PC-9 (cell line): Measurements from ENCODE around the gene KATNBL1. TPM values are rescaled to one million over a fixed set of nuclear protein-coding genes. Genes with fewer than 3 reads are reported as not detected.
"Not testable (repeated sequence)": the region's sequence is repeated elsewhere in the genome, so short reads cannot be mapped to it uniquely, and the experiment has no call there.

Source experiments
- BruUV-seq: library from RNA; stranded (reverse); fragments of 400-500 nt; replicated peaks from 2 replicates; lab custom pipeline; 2021; lab: Mats Ljungman, UMichigan
- CTCF ChIA-PET: fragments of 300-600 bp; sonication (Branson Sonifier 250); formaldehyde crosslinking; loops from one replicate; lab custom pipeline; 2022; ENCODE audit warnings: antibody characterized with exemption; lab: Charles Lee
- POLR2A ChIA-PET: fragments of 300-600 bp; sonication (Branson Sonifier 250); formaldehyde crosslinking; loops from one replicate; lab custom pipeline; 2022; ENCODE audit warnings: antibody characterized with exemption; ENCODE audit not compliant: unreplicated experiment; lab: Charles Lee
- DNase-seq, 2 experiments: peaks; one replicate each; pipeline versions ENCODE4 v3.0.0 to v3.0.0-alpha.2; 2015 to 2022; ENCODE audit warnings: mixed read lengths in 1 of 2
- H2AFZ ChIP-seq: fragments of 200-600 bp; sonication (generic); 2 replicates; pipeline ENCODE4 v1.8.1; 2017; ENCODE audit warnings: antibody characterized with exemption
- H3F3A ChIP-seq: fragments of 200-600 bp; sonication (generic); 2 replicates; pipeline ENCODE4 v1.8.1; 2017; ENCODE audit warnings: antibody characterized with exemption, mild to moderate bottlenecking, low read depth; ENCODE audit not compliant: insufficient read depth
- H3K27ac ChIP-seq: fragments of 200-600 bp; sonication (generic); 2 replicates; pipeline ENCODE4 v1.6.1; 2016; ENCODE audit warnings: mixed run types
- H3K27me3 ChIP-seq: fragments of 200-600 bp; sonication (generic); 2 replicates; pipeline ENCODE4 v1.6.1; 2016; ENCODE audit warnings: low read depth, mixed run types; ENCODE audit not compliant: insufficient read depth
- H3K36me3 ChIP-seq: fragments of 200-600 bp; sonication (generic); 2 replicates; pipeline ENCODE4 v1.6.1; 2016; ENCODE audit warnings: low read depth, mixed run types
- H3K4me1 ChIP-seq: fragments of 200-600 bp; sonication (generic); replicated peaks from 2 replicates; pipeline ENCODE4 v1.6.1; 2016; ENCODE audit warnings: mixed run types; ENCODE audit not compliant: insufficient read depth
- H3K4me2 ChIP-seq: fragments of 200-600 bp; sonication (generic); 2 replicates; pipeline ENCODE4 v1.6.1; 2017; ENCODE audit warnings: mixed run types
- H3K4me3 ChIP-seq: fragments of 200-600 bp; sonication (generic); 2 replicates; pipeline ENCODE4 v1.6.1; 2016; ENCODE audit warnings: mixed run types
- H3K79me2 ChIP-seq: fragments of 200-600 bp; sonication (generic); 2 replicates; pipeline ENCODE4 v1.6.1; 2017; ENCODE audit warnings: low read depth, mixed run types
- H3K9me2 ChIP-seq: fragments of 200-600 bp; sonication (generic); 2 replicates; pipeline ENCODE4 v1.8.1; 2017; ENCODE audit warnings: mild to moderate bottlenecking; ENCODE audit not compliant: insufficient read depth
- H3K9me3 ChIP-seq: fragments of 200-600 bp; sonication (generic); 2 replicates; pipeline ENCODE4 v1.8.1; 2016; ENCODE audit warnings: low read depth; ENCODE audit not compliant: insufficient read depth
- H4K20me1 ChIP-seq: fragments of 200-600 bp; sonication (generic); 2 replicates; pipeline ENCODE4 v1.8.1; 2017; ENCODE audit not compliant: insufficient read depth
- EZH2 ChIP-seq: fragments of 200-600 bp; sonication (generic); IDR thresholded peaks from 2 replicates; pipeline ENCODE4 v1.8.0; 2017; ENCODE audit warnings: antibody characterized with exemption, low read depth
- intact Hi-C: fragments of 100-400 bp; cut with micrococcal nuclease; formaldehyde crosslinking; loops from one replicate; pipeline ENCODE4 v1.10.0; 2022; ENCODE audit not compliant: unreplicated experiment
- total RNA-seq: library from RNA; stranded (reverse); gene quantifications from 2 replicates; pipeline ENCODE4 v1.2.3, GENCODE V29; 2021
- TF ChIP-seq, protein P1 (sequence below): fragments of 200-600 bp; sonication (generic); conservative IDR thresholded peaks from 2 replicates; pipeline ENCODE4 v1.6.1; 2017; ENCODE audit warnings: mixed run types, antibody characterized with exemption, mild to moderate bottlenecking, moderate library complexity

Gene KATNBL1
- total RNA-seq, 1 experiment from 2014 or later, result 40.7 TPM

DNA sequence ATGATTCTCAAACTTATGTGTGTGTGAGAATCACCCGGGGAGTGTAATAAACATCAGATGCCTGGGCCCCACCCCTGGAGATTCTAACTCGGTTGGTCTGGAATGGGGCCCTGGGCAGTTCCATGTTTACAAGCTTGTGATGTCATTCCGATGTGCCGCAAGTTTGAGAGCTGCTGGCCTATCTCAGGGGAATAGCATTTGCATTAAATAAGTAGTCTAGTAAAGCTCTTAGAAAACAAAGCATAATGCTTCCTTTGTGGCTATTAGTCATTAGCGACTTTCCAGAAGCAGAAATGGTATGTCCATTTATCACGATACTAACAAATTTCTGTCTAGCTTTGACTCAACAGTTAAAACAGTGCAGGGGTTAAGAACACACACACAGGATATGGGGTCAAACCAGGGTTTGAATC lies 87.1 kb downstream of the KATNBL1 start:
- TF ChIP-seq, protein P1, sequence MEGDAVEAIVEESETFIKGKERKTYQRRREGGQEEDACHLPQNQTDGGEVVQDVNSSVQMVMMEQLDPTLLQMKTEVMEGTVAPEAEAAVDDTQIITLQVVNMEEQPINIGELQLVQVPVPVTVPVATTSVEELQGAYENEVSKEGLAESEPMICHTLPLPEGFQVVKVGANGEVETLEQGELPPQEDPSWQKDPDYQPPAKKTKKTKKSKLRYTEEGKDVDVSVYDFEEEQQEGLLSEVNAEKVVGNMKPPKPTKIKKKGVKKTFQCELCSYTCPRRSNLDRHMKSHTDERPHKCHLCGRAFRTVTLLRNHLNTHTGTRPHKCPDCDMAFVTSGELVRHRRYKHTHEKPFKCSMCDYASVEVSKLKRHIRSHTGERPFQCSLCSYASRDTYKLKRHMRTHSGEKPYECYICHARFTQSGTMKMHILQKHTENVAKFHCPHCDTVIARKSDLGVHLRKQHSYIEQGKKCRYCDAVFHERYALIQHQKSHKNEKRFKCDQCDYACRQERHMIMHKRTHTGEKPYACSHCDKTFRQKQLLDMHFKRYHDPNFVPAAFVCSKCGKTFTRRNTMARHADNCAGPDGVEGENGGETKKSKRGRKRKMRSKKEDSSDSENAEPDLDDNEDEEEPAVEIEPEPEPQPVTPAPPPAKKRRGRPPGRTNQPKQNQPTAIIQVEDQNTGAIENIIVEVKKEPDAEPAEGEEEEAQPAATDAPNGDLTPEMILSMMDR, result no peak
- no peak for TF ChIP-seq EZH2
- Histone ChIP-seq H3K9me3 (no peaks in the 10 kb centered on the region), H3K27me3 (no peaks in the 10 kb centered on the region), H3K9me2 (no peaks in the 10 kb centered on the region), H3K4me2 (no peak overlapping the region), H3K79me2 (no peaks in the 10 kb centered on the region), H3K36me3 (no peaks in the 10 kb centered on the region), H2AFZ (no peak overlapping the region), H3K27ac (no peak overlapping the region), H3K4me1 (no peaks in the 10 kb centered on the region), H3K4me3 (no peak overlapping the region), H3F3A (no peaks in the 10 kb centered on the region), H4K20me1 (no peaks in the 10 kb centered on the region)
- ChIA-PET CTCF (interaction anchor here (0.7 to 1.1 kb wide), 2 partner anchors 13 to 86 kb away, joined by 3 read pairs; no protein-coding TSS in a partner anchor), POLR2A (no interaction called here)
- no peak for DNase-seq
- intact Hi-C loops, result no loop called here
- no TSS peak for BruUV-seq

DNA sequence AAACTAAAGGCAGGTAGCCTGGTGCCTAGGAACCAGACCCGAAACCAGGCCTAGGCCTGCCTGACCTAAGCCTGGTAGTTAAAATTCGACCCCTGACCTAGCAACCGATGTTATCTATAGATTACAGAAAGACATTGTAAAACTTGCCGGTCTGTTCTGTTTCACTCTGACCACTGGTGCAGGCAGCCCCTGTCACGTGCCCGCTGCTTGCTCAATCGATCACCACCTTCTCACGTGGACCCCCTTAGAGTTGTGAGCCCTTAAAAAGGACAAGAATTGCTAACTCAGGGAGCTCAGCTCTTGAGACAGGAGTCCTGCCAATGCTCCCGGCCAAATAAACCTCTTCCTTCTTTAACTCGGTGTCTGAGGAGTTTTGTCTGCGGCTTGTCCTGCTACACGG lies 88.1 kb downstream of the KATNBL1 start:
- H3K4me2 ChIP-seq, H3K9me2 ChIP-seq, POLR2A ChIA-PET, H3K79me2 ChIP-seq, BruUV-seq, H4K20me1 ChIP-seq, H3K36me3 ChIP-seq, H3K4me1 ChIP-seq, CTCF ChIA-PET, DNase-seq, H3F3A ChIP-seq, H3K9me3 ChIP-seq, H3K27ac ChIP-seq, H3K4me3 ChIP-seq, H2AFZ ChIP-seq, intact Hi-C loops, H3K27me3 ChIP-seq: not testable (repeated sequence)

DNA sequence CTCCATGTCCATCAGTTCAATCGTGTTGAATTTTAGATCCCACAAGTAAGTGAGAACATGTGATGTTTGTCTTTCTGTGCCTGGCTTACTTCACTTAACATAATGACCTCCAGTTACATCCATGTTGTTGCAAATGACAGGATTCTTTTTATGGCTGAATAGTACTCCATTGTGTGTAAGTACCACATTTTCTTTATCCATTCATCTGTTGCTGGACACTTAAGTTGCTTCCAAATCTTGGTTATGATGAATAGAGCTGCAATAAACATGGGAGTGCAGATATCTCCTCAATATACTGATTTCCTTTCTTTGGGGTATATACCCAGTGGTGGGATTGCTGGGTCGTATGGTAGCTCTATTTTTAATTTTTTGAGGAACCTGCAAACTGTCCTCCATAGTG lies 89.5 kb downstream of the KATNBL1 start:
- H3K36me3 ChIP-seq, H3K9me3 ChIP-seq, CTCF ChIA-PET, H3F3A ChIP-seq, DNase-seq, H3K4me2 ChIP-seq, H3K4me3 ChIP-seq, H4K20me1 ChIP-seq, H3K27me3 ChIP-seq, BruUV-seq, H3K9me2 ChIP-seq, H3K4me1 ChIP-seq, H2AFZ ChIP-seq, intact Hi-C loops, POLR2A ChIA-PET, H3K27ac ChIP-seq, H3K79me2 ChIP-seq: not testable (repeated sequence)

DNA sequence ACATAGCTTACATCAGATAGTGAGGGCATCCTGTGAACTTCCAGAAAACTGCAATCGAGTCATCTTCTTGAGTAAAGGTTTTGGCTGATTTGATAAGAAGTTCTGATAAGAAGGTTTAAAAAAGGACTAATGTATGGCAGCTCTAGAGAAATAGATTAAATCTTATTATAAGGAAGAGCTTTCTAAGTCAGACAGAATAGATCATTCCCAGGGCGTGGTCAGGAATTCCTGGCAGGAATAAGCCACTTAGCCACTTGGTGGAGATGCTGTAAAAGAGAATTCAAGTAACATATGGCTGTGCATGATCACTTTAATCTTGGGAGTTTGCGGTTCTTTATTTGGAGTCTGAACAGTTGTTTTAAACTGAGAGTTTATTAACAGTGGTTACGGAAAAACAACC lies 90.6 kb downstream of the KATNBL1 start:
- ChIA-PET POLR2A (interaction anchor here (0.7 kb wide), 1 partner anchor 626 kb away, joined by 8 read pairs; no protein-coding TSS in a partner anchor), CTCF (interaction anchor here (0.5 kb wide), 1 partner anchor 87 kb away, joined by 4 read pairs; no protein-coding TSS in a partner anchor)
- intact Hi-C loops, result no loop called here

More for the DNA sequence above, 90.6 kb downstream of the KATNBL1 start:
- Histone ChIP-seq H3K36me3 (no peaks in the 10 kb centered on the region), H3K4me1 (no peaks in the 10 kb centered on the region), H3F3A (no peaks in the 10 kb centered on the region), H2AFZ (no peak overlapping the region), H3K4me2 (no peak overlapping the region), H3K4me3 (no peak overlapping the region), H3K27me3 (no peaks in the 10 kb centered on the region), H4K20me1 (no peaks in the 10 kb centered on the region), H3K27ac (no peak overlapping the region), H3K9me3 (no peaks in the 10 kb centered on the region), H3K79me2 (no peaks in the 10 kb centered on the region), H3K9me2 (no peaks in the 10 kb centered on the region)
- DNase-seq, result no peak
- BruUV-seq, result no TSS peak
- no peak for TF ChIP-seq EZH2
- TF ChIP-seq, protein P1, result no peak
